Measurements from ENCODE around the gene DCAF11. TPM values are rescaled to one million over a fixed set of nuclear protein-coding genes. Genes with fewer than 3 reads are reported as not detected.

Gene DCAF11
- 10 to 100 TPM; 48.8 to 73.5 (median 68.6) TPM for total RNA-seq
- polyA plus RNA-seq: 10 to 100 TPM; 34.7 to 66.4 (median 35.4) TPM
- long read RNA-seq, donor 1, full-length matches to known transcripts: 20 of 46 reads
- long read RNA-seq, donor 1, partial matches to known transcripts: 18 of 46 reads
- long read RNA-seq, donor 1, other reads (novel, unspliced or antisense): 8 of 46 reads
- long read RNA-seq, donor 2, full-length matches to known transcripts: 47 of 75 reads
- long read RNA-seq, donor 2, partial matches to known transcripts: 23 of 75 reads
- long read RNA-seq, donor 2, other reads (novel, unspliced or antisense): 5 of 75 reads

DNA sequence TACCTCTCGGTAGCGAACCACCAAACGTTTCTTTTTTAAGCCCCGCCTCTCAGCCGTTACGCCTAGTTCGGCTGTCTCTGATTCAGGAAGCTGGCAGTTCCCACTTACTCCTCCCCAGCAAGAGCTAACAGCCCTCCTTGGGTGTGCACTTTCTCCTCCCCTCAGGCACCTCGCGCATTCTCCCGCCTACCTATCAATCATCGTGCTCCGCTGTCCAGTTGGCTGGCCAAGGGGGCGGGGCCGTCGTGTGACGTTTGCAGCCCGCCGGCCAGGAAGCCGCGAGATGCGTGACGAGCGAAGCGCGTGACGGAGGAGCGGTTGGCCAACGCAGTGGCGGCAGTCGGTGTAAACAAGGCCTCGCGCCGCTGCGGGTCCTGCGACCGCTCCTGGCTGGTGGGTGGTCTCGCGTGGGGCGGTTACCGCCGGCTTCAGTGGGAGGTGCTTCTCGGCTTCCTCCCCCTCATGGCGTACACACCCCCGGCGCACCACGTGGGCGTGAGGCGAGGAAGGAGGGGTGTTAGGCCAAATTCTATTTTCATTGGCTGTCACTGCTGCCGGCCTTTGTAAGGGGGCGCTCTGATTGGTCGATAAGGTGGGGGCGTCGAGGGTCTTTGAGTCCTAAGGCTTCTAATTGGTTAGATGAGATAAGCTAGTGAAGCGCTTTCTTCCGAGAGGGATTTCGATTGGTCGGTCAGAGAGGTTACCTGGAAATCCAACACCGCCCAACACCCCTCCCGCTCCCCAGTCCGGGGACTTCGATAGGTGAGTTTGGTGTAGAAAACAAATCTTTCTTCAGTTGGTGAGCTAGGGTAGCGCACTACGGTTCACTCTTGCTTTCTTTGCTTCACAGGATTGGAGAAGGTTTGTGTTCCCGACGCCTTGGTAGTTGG is at the start of gene DCAF11, which contains the start of gene NRL:
TSS of gene DCAF11 (plus strand) at position 246 of the 890 bp plus-strand sequence. CDS start 818 bp downstream, outside the sequence.
TSS of gene NRL (minus strand) at position 418 of the 890 bp plus-strand sequence. CDS start 32,101 bp downstream, outside the sequence.
- DNase-seq (peak; percentile 98 to 99), ATAC-seq (peak; percentile 91 to 93 (median 92))
- TF ChIP-seq, protein P1, sequence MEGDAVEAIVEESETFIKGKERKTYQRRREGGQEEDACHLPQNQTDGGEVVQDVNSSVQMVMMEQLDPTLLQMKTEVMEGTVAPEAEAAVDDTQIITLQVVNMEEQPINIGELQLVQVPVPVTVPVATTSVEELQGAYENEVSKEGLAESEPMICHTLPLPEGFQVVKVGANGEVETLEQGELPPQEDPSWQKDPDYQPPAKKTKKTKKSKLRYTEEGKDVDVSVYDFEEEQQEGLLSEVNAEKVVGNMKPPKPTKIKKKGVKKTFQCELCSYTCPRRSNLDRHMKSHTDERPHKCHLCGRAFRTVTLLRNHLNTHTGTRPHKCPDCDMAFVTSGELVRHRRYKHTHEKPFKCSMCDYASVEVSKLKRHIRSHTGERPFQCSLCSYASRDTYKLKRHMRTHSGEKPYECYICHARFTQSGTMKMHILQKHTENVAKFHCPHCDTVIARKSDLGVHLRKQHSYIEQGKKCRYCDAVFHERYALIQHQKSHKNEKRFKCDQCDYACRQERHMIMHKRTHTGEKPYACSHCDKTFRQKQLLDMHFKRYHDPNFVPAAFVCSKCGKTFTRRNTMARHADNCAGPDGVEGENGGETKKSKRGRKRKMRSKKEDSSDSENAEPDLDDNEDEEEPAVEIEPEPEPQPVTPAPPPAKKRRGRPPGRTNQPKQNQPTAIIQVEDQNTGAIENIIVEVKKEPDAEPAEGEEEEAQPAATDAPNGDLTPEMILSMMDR (IDR thresholded peaks at IDR 0.05): no peak
- no peaks in the 10 kb centered on the region for H3K27me3 ChIP-seq (ENCODE audit: insufficient read depth in 3 of 3, low read length in 2 of 3)
- peak within 1 kb of the TSS; percentile 80 for H3K4me3 ChIP-seq
- intact Hi-C loops (cut with DNase I): loop anchor here (5.0 kb wide), 1 partner anchor 33 kb away; the partner anchor contains the start of genes PSME2 (in 2 of the 2) and RNF31 (in 2 of the 2)
- peaks cover 0 to 34% of the 10 kb centered on the region in 2 donors for H3K36me3 ChIP-seq (ENCODE audit: insufficient read depth in 1 of 2, low read depth in 1 of 2)
- no peaks in the 10 kb centered on the region for H3K9me3 ChIP-seq
- peaks cover 15% of the 10 kb centered on the region for H3K4me1 ChIP-seq
- H3K27ac ChIP-seq: peak within 1 kb of the TSS; percentile 100
- 0% methylated on average over 62 to 65 of the region's 65 CpGs for WGBS, 3 donors

DNA sequence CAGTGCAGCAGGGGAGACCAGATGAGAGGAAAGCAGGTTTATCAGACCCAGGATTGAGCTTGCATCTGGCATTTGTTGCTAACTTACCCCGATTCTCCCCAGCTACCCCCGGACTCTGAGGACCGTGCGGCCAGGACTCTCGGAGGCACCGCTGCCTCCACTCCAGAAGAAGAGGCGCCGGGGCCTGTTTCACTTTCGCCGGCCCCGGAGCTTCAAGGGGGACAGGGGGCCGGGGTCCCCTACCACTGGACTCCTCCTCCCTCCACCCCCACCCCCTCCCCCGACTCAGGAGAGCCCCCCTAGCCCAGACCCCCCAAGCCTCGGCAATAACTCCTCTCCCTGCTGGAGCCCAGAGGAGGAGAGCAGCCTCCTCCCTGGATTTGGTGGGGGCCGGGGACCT is 49.7 kb upstream of the DCAF11 start:
- no peak for DNase-seq
- WGBS, 3 donors: 77 to 92% (median 85%) methylated on average over 9 to 15 of the region's 15 CpGs
- no peak overlapping the region for H3K4me3 ChIP-seq

DNA sequence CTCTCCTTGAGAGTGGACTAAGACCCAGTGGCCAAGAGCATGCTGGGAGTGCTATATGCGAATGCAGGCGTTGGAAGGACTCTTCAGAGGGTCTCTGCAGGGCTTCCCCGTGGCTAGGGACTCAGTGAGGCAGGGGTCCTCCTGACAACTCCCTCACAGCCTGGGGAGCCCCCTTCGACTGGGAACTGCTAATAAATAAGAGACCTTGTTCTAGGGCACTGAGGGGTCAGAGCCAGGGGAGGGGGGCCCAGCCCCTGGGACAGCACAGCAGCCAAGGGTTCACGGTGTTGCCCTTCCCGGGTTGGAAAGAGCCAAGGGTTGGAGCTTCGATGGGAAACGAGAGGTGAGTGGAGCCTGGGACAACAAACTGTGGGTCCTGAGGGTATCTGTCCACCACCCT is 49.2 kb upstream of the DCAF11 start:
- Histone ChIP-seq H3K4me3 (no peak overlapping the region), H3K9me3 (no peaks in the 10 kb centered on the region), H3K27ac (no peak overlapping the region), H3K27me3 (ENCODE audit: insufficient read depth in 3 of 3, low read length in 2 of 3) (no peaks in the 10 kb centered on the region), H3K4me1 (no peaks in the 10 kb centered on the region), H3K36me3 (ENCODE audit: insufficient read depth in 1 of 2, low read depth in 1 of 2) (no peaks in the 10 kb centered on the region)
- WGBS, 3 donors: 68 to 71% (median 70%) methylated on average over 8 of the region's 8 CpGs
- no peak for DNase-seq
- no peak for ATAC-seq
- TF ChIP-seq, protein P1 (IDR thresholded peaks at IDR 0.05): no peak
- intact Hi-C loops (cut with DNase I): no loop called here

More for the DNA sequence above, 49.7 kb upstream of the DCAF11 start:
- no peaks in the 10 kb centered on the region for H3K27me3 ChIP-seq (ENCODE audit: insufficient read depth in 3 of 3, low read length in 2 of 3)
- ATAC-seq: no peak
- no peak overlapping the region for H3K27ac ChIP-seq
- H3K9me3 ChIP-seq: no peaks in the 10 kb centered on the region
- H3K4me1 ChIP-seq: no peaks in the 10 kb centered on the region
- intact Hi-C loops (cut with DNase I): no loop called here
- TF ChIP-seq, protein P1 (IDR thresholded peaks at IDR 0.05): no peak
- H3K36me3 ChIP-seq (ENCODE audit: insufficient read depth in 1 of 2, low read depth in 1 of 2): no peaks in the 10 kb centered on the region

DNA sequence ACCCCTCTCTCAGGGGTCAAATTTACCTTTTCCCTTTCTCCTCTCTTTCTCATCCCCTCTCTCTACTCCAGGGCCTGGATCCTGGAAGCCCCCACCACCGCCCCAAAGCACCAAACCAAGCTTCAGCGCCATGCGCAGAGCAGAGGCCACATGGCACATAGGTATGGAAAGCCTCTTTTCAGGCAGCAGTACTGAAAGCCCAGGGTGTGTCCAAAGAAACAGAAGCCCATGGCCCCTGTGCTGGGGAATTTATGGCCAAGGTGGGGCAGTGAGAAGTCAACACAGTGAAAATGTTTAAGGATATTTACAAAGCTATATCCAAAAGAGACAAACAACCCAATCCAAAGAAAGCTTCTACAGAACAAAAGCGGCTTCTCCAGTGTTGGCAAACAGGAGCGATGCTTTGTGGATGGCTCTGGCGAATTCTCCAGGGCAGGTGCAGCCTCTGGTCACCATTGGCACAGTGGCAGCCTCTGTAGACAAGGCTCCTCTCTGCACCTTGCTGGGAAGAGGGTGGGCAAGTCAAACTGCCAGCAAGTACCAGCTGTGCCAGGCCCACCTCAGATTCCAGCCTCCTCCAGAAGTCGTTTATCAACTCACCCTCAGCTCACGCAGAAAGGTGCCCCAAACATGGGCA is 48.0 kb upstream of the DCAF11 start:
- no peak overlapping the region for H3K27ac ChIP-seq
- intact Hi-C loops (cut with DNase I): no loop called here
- TF ChIP-seq, protein P1 (IDR thresholded peaks at IDR 0.05): no peak
- no peaks in the 10 kb centered on the region for H3K27me3 ChIP-seq (ENCODE audit: insufficient read depth in 3 of 3, low read length in 2 of 3)
- DNase-seq (no peak), ATAC-seq (no peak)
- WGBS, 3 donors: 86 to 90% (median 90%) methylated on average over 8 of the region's 8 CpGs
- no peaks in the 10 kb centered on the region for H3K9me3 ChIP-seq
- H3K4me3 ChIP-seq: no peak overlapping the region
- H3K4me1 ChIP-seq: no peaks in the 10 kb centered on the region
- H3K36me3 ChIP-seq (ENCODE audit: insufficient read depth in 1 of 2, low read depth in 1 of 2): no peaks in the 10 kb centered on the region
